Raji (cell line): Measurements from ENCODE around the gene OTOP3.

Experiments
- POLR2A ChIP-seq: IDR thresholded peaks from 2 replicates; pipeline ENCODE4 v1.6.1; 2011; ENCODE audit warnings: low read depth, low read length, control low read depth; ENCODE audit not compliant: insufficient read depth

OTOP3 gene

DNA sequence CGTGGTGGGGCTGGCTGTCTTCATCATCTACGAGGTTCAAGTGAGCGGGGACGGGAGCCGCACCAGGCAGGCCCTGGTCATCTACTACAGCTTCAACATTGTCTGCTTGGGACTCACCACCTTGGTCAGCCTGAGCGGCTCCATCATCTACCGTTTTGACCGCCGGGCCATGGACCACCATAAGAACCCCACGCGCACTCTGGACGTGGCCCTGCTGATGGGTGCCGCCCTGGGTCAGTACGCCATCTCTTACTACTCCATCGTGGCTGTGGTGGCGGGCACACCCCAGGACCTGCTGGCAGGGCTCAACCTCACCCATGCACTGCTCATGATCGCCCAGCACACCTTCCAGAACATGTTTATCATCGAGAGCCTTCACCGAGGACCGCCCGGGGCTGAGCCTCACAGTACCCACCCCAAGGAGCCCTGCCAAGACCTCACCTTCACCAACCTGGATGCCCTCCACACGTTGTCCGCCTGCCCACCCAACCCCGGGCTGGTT, 5.1 kb upstream of the OTOP3 start:
- TF ChIP-seq POLR2A: no peak

- TF ChIP-seq POLR2A: no peak
Measured at GRCh38 chr17:74935048-74935447, 650 bp upstream of the OTOP3 start.

- TF ChIP-seq POLR2A: no peak
Measured at GRCh38 chr17:74936470-74936799, 737 bp downstream of the OTOP3 start.

GRCh38 chr17:74937064-74938051, 1.7 kb downstream of the OTOP3 start:
- TF ChIP-seq POLR2A: no peak

DNA sequence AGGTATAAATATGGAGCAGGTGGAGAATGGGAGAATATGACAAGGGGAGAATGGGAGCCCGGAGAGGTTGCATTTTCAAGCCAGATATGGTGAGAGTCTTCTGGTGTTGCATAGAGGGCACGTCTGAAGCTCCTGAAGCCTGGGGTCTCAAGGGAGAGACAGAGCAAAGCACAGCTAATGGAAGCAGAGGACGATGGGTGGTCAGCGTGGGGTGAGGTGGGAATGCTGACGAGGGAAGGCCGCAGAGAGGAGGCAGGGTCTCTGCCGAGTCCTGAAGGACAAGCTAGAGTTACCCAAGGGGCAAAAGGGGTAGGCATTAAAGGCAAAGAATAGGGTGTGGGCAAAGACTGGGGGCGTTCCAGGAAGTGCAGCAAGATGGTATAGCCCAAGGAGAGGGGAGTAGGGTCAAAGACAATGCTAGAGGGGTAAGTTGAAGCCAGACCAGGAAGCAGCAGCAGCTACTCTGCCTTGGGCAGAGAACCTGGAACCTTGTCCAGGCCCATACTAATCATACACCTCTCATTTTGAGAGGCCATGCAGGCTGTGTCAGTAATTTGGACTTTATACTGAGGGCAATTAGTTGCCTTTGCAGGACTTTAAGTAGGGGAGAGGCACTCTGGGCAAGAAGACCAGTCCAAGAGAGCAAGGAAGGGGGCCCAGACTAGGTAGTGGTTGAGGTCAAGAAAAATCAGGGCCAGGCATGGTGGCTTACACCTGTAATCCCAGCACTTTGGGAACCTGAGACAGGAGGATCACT, 2.7 kb downstream of the OTOP3 start:
- TF ChIP-seq POLR2A: no peak

DNA sequence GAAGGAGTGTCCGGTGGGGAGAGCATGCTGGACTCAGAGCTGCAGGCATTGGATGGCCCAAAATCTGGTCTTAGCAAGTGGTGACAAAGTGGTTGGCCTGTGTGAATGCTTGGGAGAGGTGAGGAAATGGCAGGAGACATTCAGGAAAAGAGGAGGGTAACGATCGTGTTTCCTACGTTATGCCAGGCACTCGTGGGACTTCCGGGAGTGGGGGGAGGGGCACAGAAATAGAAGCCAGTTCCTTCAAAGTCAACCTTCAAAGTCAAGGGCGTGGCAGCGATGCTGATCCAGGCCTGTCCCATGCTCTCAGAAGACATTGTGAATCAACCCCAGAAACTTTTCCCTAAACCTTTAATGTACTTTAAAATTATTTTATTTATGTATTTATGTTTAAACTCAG, 3.8 kb downstream of the OTOP3 start:
- no peak for TF ChIP-seq POLR2A

GRCh38 chr17:74941128-74941725, 5.5 kb downstream of the OTOP3 start:
- no peak for TF ChIP-seq POLR2A

DNA sequence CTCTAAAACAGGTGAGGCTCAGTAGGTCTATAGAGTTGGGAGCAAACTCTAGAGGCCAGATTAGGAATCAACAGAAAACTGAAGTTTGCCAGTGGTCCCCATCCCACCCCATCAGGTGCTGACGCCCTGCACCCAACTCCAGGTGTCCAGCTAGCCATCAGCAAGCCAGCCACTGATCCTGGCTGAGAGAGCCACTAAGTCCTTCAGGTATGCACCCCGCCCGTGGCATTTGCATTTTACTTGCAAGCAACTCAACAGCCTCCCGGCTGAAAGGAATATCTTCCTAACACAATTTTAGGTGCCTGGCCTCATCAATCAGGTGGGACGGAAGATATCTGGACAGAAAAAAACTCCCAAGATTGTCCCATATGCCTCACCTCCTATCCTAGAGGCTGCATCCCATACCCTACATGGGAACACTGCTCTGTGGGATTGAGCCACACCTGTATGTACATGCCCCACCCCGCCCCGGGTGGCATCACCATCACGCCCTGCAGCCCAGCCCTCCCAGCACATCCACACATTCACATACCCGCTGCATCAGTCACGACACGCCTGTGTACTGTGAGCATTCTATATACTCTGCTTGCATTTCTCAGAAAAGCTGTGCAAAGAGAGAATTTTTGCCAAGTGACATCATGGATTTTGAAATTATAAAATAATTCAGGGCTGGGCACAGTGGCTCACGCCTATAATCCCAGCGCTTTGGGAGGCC, 8.3 kb downstream of the OTOP3 start:
- no peak for TF ChIP-seq POLR2A

DNA sequence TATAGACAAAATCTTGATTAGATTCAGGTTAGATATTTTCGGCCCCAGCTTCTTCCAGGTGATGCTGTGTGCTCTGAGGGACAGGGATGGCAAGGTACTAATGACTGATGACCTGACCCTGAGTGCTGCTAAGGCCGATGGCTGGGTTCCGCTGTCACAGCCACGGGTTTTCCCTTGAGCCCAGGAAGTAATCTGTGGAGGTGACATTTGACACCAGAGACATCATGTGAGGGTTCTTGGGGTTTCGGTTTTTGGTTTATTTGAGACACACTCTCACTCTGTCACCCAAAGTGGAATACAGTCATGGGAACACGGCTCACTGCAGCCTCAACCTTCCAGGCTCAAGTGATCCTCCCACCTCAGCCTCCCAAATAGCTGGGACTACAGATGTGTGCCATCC, 9.8 kb downstream of the OTOP3 start:
- no peak for TF ChIP-seq POLR2A

- no peak for TF ChIP-seq POLR2A
Measured at GRCh38 chr17:74946641-74947040, 10.9 kb downstream of the OTOP3 start.

- no peak for TF ChIP-seq POLR2A
Measured at GRCh38 chr17:74947041-74947754, 11.5 kb downstream of the OTOP3 start.

DNA sequence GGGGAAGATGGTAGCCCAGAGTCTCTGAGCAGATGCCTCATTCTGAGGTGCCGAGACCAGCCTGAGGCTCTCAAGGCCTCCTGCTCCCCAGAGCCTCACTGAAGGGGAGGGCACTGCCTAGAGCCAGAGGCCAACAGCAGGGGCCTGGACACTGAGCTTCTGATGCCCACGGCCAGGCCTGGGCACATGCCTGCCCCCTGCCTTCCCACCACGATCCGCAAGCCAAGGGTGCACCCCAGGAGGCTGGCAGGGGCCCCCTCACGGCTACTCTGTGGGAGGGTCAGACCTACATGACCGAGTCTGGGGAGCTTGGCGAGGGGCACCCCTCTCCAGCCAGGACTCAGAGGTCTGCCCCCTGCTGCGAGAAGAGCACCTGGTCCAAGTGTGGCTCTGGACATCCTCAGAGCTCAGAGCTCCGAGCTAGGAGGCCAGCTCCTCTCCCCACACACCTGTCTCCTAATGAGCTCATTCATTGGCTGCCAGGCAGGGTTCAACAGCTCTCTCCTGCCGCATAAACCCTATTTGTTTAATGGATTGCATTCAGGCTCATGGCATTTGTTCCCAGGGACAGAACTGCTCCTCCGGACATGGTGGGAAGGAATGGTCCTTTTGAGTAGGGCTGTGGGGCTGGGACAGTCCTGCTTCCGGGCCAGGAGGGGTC, 13.9 kb downstream of the OTOP3 start:
- TF ChIP-seq POLR2A: no peak

- TF ChIP-seq POLR2A: no peak
Measured at GRCh38 chr17:74950207-74950606, 14.5 kb downstream of the OTOP3 start.

GRCh38 chr17:74951065-74951464, 15.4 kb downstream of the OTOP3 start:
- no peak for TF ChIP-seq POLR2A

GRCh38 chr17:74951680-74952421, 16.2 kb downstream of the OTOP3 start:
- no peak for TF ChIP-seq POLR2A
